H1 (cell line): Measurements from ENCODE around the gene RASGRF1. TPM values are rescaled to one million over a fixed set of nuclear protein-coding genes. Genes with fewer than 3 reads are reported as not detected.

Source experiments
- SAP30 ChIP-seq: fragments of 300-600 bp; sonication (generic); IDR thresholded peaks from 2 replicates; pipeline ENCODE4 v1.7.1; 2012; ENCODE audit warnings: low read length, moderate library complexity, mild to moderate bottlenecking, inconsistent platforms; ENCODE audit not compliant: insufficient read depth, insufficient replicate concordance
- polyA plus RNA-seq, 7 experiments: library from polyadenylated mRNA; depleted of rRNA in 3 of 7; stranded (reverse) in 5 of 7; unstranded in 2 of 7; fragments of >200 nt in 5 of 7; fragments of 200-250 nt in 2 of 7; gene quantifications; 1 replicate in 5 of 7; 2 replicates in 1 of 7; 4 replicates in 1 of 7; pipeline versions ENCODE4 v1.2.1 to v1.2.3, GENCODE V29; 2011 to 2013; ENCODE audit warnings: missing spikeins in 2 of 7, mixed read lengths in 2 of 7
- total RNA-seq: library from RNA; stranded (reverse); fragmentation: NEBNext Ultra II Directional; extraction: Animal tissue kit (Norgen Biotek cat#: 25700); gene quantifications from 2 replicates; pipeline ENCODE4 v1.2.1, GENCODE V29; 2021
- TF ChIP-seq, protein P1 (sequence below): fragments of 300-600 bp; sonication (generic); IDR thresholded peaks from 2 replicates; pipeline ENCODE4 v1.7.1; 2012; ENCODE audit warnings: low read length, moderate library complexity, mild to moderate bottlenecking, inconsistent platforms; ENCODE audit not compliant: insufficient replicate concordance

The RASGRF1 gene
- total and polyA plus RNA-seq, 2 of the 8 experiments (the other 6 are each of a cell fraction or from before 2014, with no cell fraction given) = 0.42 to 0.67 TPM

DNA sequence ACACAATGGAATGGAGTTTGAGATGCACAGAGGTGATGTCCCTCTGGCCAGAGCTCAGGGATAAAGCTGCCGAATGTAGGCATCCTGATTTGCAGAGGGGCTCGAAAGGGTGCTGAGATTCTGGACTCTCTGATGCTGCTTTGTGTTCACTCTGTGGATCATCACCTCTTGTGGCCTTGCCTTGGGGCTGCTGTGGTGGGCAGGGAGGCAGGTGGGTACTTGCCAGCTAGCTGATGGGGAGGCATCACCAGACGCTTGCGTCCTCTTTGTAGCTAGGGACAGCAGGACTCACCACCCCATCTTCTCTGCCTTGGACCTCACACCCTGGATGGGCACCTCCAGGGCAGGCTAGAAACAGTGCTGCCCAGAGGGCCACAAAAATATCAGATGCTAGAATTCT, 14.6 kb upstream of the RASGRF1 start (continued):
- TF ChIP-seq, protein P1, sequence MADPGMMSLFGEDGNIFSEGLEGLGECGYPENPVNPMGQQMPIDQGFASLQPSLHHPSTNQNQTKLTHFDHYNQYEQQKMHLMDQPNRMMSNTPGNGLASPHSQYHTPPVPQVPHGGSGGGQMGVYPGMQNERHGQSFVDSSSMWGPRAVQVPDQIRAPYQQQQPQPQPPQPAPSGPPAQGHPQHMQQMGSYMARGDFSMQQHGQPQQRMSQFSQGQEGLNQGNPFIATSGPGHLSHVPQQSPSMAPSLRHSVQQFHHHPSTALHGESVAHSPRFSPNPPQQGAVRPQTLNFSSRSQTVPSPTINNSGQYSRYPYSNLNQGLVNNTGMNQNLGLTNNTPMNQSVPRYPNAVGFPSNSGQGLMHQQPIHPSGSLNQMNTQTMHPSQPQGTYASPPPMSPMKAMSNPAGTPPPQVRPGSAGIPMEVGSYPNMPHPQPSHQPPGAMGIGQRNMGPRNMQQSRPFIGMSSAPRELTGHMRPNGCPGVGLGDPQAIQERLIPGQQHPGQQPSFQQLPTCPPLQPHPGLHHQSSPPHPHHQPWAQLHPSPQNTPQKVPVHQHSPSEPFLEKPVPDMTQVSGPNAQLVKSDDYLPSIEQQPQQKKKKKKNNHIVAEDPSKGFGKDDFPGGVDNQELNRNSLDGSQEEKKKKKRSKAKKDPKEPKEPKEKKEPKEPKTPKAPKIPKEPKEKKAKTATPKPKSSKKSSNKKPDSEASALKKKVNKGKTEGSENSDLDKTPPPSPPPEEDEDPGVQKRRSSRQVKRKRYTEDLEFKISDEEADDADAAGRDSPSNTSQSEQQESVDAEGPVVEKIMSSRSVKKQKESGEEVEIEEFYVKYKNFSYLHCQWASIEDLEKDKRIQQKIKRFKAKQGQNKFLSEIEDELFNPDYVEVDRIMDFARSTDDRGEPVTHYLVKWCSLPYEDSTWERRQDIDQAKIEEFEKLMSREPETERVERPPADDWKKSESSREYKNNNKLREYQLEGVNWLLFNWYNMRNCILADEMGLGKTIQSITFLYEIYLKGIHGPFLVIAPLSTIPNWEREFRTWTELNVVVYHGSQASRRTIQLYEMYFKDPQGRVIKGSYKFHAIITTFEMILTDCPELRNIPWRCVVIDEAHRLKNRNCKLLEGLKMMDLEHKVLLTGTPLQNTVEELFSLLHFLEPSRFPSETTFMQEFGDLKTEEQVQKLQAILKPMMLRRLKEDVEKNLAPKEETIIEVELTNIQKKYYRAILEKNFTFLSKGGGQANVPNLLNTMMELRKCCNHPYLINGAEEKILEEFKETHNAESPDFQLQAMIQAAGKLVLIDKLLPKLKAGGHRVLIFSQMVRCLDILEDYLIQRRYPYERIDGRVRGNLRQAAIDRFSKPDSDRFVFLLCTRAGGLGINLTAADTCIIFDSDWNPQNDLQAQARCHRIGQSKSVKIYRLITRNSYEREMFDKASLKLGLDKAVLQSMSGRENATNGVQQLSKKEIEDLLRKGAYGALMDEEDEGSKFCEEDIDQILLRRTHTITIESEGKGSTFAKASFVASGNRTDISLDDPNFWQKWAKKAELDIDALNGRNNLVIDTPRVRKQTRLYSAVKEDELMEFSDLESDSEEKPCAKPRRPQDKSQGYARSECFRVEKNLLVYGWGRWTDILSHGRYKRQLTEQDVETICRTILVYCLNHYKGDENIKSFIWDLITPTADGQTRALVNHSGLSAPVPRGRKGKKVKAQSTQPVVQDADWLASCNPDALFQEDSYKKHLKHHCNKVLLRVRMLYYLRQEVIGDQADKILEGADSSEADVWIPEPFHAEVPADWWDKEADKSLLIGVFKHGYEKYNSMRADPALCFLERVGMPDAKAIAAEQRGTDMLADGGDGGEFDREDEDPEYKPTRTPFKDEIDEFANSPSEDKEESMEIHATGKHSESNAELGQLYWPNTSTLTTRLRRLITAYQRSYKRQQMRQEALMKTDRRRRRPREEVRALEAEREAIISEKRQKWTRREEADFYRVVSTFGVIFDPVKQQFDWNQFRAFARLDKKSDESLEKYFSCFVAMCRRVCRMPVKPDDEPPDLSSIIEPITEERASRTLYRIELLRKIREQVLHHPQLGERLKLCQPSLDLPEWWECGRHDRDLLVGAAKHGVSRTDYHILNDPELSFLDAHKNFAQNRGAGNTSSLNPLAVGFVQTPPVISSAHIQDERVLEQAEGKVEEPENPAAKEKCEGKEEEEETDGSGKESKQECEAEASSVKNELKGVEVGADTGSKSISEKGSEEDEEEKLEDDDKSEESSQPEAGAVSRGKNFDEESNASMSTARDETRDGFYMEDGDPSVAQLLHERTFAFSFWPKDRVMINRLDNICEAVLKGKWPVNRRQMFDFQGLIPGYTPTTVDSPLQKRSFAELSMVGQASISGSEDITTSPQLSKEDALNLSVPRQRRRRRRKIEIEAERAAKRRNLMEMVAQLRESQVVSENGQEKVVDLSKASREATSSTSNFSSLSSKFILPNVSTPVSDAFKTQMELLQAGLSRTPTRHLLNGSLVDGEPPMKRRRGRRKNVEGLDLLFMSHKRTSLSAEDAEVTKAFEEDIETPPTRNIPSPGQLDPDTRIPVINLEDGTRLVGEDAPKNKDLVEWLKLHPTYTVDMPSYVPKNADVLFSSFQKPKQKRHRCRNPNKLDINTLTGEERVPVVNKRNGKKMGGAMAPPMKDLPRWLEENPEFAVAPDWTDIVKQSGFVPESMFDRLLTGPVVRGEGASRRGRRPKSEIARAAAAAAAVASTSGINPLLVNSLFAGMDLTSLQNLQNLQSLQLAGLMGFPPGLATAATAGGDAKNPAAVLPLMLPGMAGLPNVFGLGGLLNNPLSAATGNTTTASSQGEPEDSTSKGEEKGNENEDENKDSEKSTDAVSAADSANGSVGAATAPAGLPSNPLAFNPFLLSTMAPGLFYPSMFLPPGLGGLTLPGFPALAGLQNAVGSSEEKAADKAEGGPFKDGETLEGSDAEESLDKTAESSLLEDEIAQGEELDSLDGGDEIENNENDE = no peak
- TF ChIP-seq SAP30 = no peak
- TF ChIP-seq, all 59 proteins: peak for 0
